ENCODE results near the gene RESF1. TPM values are rescaled to one million over a fixed set of nuclear protein-coding genes. Genes with fewer than 3 reads are reported as not detected.

The RESF1 gene
- total and polyA plus RNA-seq, 2 donors (not counting 3 experiments of a cell fraction or from before 2014, with no cell fraction given): 40.3 to 70.0 TPM

DNA sequence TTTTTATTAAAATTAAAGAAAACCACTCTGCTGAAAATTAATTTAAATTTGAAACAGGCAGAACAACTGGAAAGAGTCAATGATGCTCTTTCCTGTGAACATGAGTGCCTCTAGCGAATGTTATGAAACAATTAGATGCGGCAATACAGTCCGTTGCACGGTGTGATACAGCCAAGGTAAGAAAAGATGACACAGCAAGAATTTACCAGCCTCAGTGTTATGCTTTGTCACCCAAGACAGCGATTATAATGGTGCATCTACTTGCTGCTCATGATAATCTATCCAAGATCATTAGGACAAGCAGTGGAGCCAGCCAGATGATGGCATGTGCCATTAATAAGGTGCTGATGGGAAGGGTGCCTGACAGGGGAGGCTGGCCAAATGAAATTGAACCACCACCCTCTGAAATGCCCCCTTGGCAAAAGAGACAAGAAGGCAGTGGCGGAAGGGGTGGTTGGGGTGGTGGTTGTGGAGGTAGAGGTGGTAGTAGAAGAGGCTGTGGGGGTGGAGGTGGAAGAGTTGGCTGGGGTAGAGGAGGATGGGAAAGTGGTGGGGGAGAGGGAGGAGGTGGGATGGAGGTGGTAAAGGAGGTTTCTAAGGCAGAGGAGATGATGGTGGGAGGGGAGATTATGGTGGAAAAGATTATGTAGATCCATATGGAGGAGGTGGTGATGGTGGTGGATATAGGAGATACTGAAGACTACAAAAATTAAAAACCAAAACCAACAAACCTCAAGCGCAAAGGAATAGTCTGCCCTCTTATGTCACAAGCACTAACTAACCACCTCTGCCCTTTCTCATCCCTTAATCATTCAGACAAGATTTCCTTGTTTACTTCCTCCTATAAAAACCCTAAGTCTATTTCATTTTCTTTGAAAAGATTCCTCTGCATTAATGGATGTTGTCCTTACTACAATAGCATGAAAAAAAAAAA lies 4.0 kb upstream of the RESF1 start:
- dilution Hi-C loops (cut with MboI; ENCODE audit: extremely low pct_ligation_motif_present, low sequenced_read_pairs) (no loop called here), intact Hi-C loops (cut with micrococcal nuclease) (loop anchor here (10.0 kb wide), 1 partner anchor 140 kb away; no protein-coding TSS in a partner anchor)
- Histone ChIP-seq H3K4me2 (ENCODE audit: insufficient read depth, low read length) (no peak overlapping the region), H3K27ac (ENCODE audit: insufficient read depth, low read depth, low read length) (no peak overlapping the region), H3K9me1 (replicated peaks; ENCODE audit: control insufficient read depth, extremely low read depth, insufficient read depth, low read length) (no peaks in the 10 kb centered on the region), H3K4me3 (replicated peaks in 1 of 3; ENCODE audit: insufficient read depth in 1 of 3, low read depth in 1 of 3, low read length in 3 of 3) (no peak overlapping the region), H4K20me1 (replicated peaks; ENCODE audit: control insufficient read depth, extremely low read depth, insufficient read depth, low read length) (no peaks in the 10 kb centered on the region), H3K9me3 (replicated peaks; ENCODE audit: control insufficient read depth, insufficient read depth, low read length) (no peaks in the 10 kb centered on the region), H3K79me2 (ENCODE audit: control insufficient read depth, insufficient read depth, low read length) (peaks cover 5% of the 10 kb centered on the region), H3K4me1 (ENCODE audit: control insufficient read depth, extremely low read depth, insufficient read depth, low read length) (peaks cover 8% of the 10 kb centered on the region), H3K36me3 (ENCODE audit: control insufficient read depth in 2 of 2, extremely low read depth in 1 of 2, insufficient read depth in 2 of 2, low read length in 2 of 2) (no peaks in the 10 kb centered on the region), H3K27me3 (ENCODE audit: control insufficient read depth in 2 of 2, insufficient read depth in 2 of 2, low read length in 2 of 2) (no peaks in the 10 kb centered on the region), H2AFZ (ENCODE audit: low read depth, low read length) (no peak overlapping the region), H3K9ac (replicated peaks; ENCODE audit: extremely low read depth, insufficient read depth, low read length) (no peak overlapping the region)
- ChIA-PET CTCF (no interaction called here), POLR2A (interaction anchor here (0.7 kb wide), 1 partner anchor 19 kb away, joined by 4 read pairs; no protein-coding TSS in a partner anchor)
- no peak for TF ChIP-seq POLR2AphosphoS5 (IDR thresholded peaks at IDR 0.05; ENCODE audit: insufficient read depth, low read depth, low read length)
- no peak for TF ChIP-seq GATA2 (IDR thresholded peaks at IDR 0.05; ENCODE audit: insufficient read depth, insufficient read length, low read depth, low read length)
- no peak for TF ChIP-seq JUN (IDR thresholded peaks at IDR 0.05; ENCODE audit: borderline replicate concordance, insufficient read depth, insufficient read length, low read depth)
- TF ChIP-seq FOS (IDR thresholded peaks at IDR 0.05; ENCODE audit: borderline replicate concordance, insufficient read depth, low read length): no peak
- DNase-seq (ENCODE audit: low read depth, low spot score) (peak; percentile 27), FAIRE-seq (no peak)
- BruUV-seq (replicated peaks): no TSS peak
